Natural killer cell (primary cell): ENCODE measurements around the gene ATP8B4. TPM values are rescaled to one million over a fixed set of nuclear protein-coding genes. Genes with fewer than 3 reads are reported as not detected.

Experiments used
- ATAC-seq, 3 donors: fragments of 150-1000 bp in 2 of 3; fragments of 200-7000 bp in 1 of 3; cut with Tn5 transposase; 1 replicate in 1 of 3; 2 replicates in 2 of 3; pipeline ENCODE4 v1.10.0; 2021; ENCODE audit warnings: mild to moderate bottlenecking in 2 of 3, moderate library complexity in 2 of 3
- DNase-seq, 2 donors: peaks; one replicate each; pipeline versions ENCODE4 v3.0.0 to v3.0.0-alpha.2; 2013 to 2021; ENCODE audit warnings: mixed read lengths in 1 of 2
- H3K27ac ChIP-seq: one replicate; pipeline ENCODE4 v1.5.1; 2013; ENCODE audit warnings: mild to moderate bottlenecking, low read length
- H3K27me3 ChIP-seq: one replicate; pipeline ENCODE4 v1.6.1; 2013; ENCODE audit warnings: low read length; ENCODE audit not compliant: control insufficient read depth, insufficient read depth
- H3K36me3 ChIP-seq: one replicate; pipeline ENCODE4 v1.6.1; 2013; ENCODE audit warnings: low read length; ENCODE audit not compliant: control insufficient read depth, insufficient read depth
- H3K4me1 ChIP-seq: one replicate; pipeline ENCODE4 v1.6.1; 2013; ENCODE audit warnings: low read length; ENCODE audit not compliant: control insufficient read depth, insufficient read depth
- H3K4me3 ChIP-seq: one replicate; pipeline ENCODE4 v1.5.1; 2013; ENCODE audit warnings: low read length
- H3K9me3 ChIP-seq: one replicate; pipeline ENCODE4 v1.6.1; 2013; ENCODE audit warnings: low read length; ENCODE audit not compliant: control insufficient read depth, insufficient read depth
- H3K27ac Mint-ChIP-seq, 2 donors: one replicate each; pipeline ENCODE4 v1.8.0; 2022; ENCODE audit warnings: mild to moderate bottlenecking in 2 of 2, mixed read lengths in 2 of 2, moderate library complexity in 1 of 2
- H3K27me3 Mint-ChIP-seq, 2 donors: one replicate each; pipeline ENCODE4 v1.8.0; 2022; ENCODE audit warnings: low read depth in 2 of 2, mixed read lengths in 2 of 2
- H3K36me3 Mint-ChIP-seq: one replicate; pipeline ENCODE4 v1.8.0; 2022; ENCODE audit warnings: mixed read lengths
- H3K4me1 Mint-ChIP-seq, 2 donors: one replicate each; pipeline ENCODE4 v1.8.0; 2022; ENCODE audit warnings: mixed read lengths in 2 of 2
- H3K4me3 Mint-ChIP-seq: one replicate; pipeline ENCODE4 v1.8.0; 2022; ENCODE audit warnings: mild to moderate bottlenecking, moderate library complexity, mixed read lengths
- H3K9me3 Mint-ChIP-seq, 2 donors: one replicate each; pipeline ENCODE4 v1.8.0; 2022; ENCODE audit warnings: mixed read lengths in 2 of 2
- WGBS: methylation state at CpG from one replicate; pipeline ENCODE4 v1.1.7; 2013; ENCODE audit warnings: missing lambda C conversion rate; ENCODE audit not compliant: insufficient coverage; 5-methylcytosine and 5-hydroxymethylcytosine counted together
- intact Hi-C: fragments of 100-400 bp; cut with micrococcal nuclease; formaldehyde crosslinking; loops from one replicate; pipeline ENCODE4 v1.14.2; 2022
- total RNA-seq, 4 donors: library from RNA; stranded (reverse); fragments of 120-200 nt in 1 of 4; gene quantifications; one replicate each; pipeline versions ENCODE4 v1.2.3 to v1.2.4, GENCODE V29; 2013 to 2022
- TF ChIP-seq, protein P1 (sequence below): fragments of 200-600 bp; IDR thresholded peaks from one replicate; pipeline ENCODE4 v1.8.0; 2022; ENCODE audit warnings: antibody characterized with exemption

Gene ATP8B4
- total RNA-seq, 3 donors from 2014 or later (not counting 1 experiment from before 2014, with no cell fraction given), result 55.6 to 89.5 (median 75.1) TPM

- H3K27me3 Mint-ChIP-seq, result no peaks in the 10 kb centered on the region
- intact Hi-C loops, result no loop called here
Measured at GRCh38 chr15:50143255-50143860, 24.3 kb upstream of the ATP8B4 start.

DNA sequence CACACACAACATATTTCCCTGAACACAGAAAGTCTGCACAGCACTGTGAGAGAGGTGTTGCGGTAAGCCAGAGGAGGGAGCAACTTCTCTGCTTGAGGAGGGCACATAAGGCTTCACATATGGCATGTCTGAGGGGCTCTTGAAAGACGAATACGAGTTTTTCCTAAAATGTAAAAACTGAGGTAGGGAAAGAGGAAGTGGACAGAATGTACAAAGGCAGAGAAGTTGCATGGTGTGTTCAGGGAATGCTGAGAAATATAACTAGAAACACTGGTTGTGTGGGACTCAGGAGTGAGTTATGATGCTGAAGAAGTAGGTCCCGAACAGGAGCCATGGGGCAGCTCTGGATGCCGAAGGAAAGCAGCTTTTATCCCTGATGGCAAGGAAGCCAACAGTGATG, 22.8 kb upstream of the ATP8B4 start:
- DNase-seq (no peak), ATAC-seq (no peak)
- TF ChIP-seq, protein P1, sequence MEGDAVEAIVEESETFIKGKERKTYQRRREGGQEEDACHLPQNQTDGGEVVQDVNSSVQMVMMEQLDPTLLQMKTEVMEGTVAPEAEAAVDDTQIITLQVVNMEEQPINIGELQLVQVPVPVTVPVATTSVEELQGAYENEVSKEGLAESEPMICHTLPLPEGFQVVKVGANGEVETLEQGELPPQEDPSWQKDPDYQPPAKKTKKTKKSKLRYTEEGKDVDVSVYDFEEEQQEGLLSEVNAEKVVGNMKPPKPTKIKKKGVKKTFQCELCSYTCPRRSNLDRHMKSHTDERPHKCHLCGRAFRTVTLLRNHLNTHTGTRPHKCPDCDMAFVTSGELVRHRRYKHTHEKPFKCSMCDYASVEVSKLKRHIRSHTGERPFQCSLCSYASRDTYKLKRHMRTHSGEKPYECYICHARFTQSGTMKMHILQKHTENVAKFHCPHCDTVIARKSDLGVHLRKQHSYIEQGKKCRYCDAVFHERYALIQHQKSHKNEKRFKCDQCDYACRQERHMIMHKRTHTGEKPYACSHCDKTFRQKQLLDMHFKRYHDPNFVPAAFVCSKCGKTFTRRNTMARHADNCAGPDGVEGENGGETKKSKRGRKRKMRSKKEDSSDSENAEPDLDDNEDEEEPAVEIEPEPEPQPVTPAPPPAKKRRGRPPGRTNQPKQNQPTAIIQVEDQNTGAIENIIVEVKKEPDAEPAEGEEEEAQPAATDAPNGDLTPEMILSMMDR, result no peak
- H3K4me3 ChIP-seq, result no peak overlapping the region
- no peaks in the 10 kb centered on the region for H3K36me3 ChIP-seq
- Mint-ChIP-seq H3K9me3 (no peaks in the 10 kb centered on the region), H3K4me3 (no peak overlapping the region), H3K36me3 (no peaks in the 10 kb centered on the region), H3K27me3 (no peaks in the 10 kb centered on the region), H3K27ac (no peak overlapping the region), H3K4me1 (peaks cover 5% of the 10 kb centered on the region in 2 donors)
- no peaks in the 10 kb centered on the region for H3K27me3 ChIP-seq
- H3K4me1 ChIP-seq, result no peaks in the 10 kb centered on the region
- no peaks in the 10 kb centered on the region for H3K9me3 ChIP-seq
- no peak overlapping the region for H3K27ac ChIP-seq
- intact Hi-C loops, result no loop called here
- 86% methylated on average over 5 of the region's 5 CpGs for WGBS

More at GRCh38 chr15:50143255-50143860, 24.3 kb upstream of the ATP8B4 start:
- Mint-ChIP-seq H3K4me3 (no peak overlapping the region), H3K4me1 (peaks cover 0 to 5% of the 10 kb centered on the region in 2 donors), H3K27ac (no peak overlapping the region), H3K36me3 (no peaks in the 10 kb centered on the region), H3K9me3 (no peaks in the 10 kb centered on the region)
- H3K27me3 ChIP-seq, result no peaks in the 10 kb centered on the region
- no peaks in the 10 kb centered on the region for H3K9me3 ChIP-seq
- DNase-seq, result no peak
- no peak for ATAC-seq
- TF ChIP-seq, protein P1, result no peak
- no peak overlapping the region for H3K27ac ChIP-seq
- H3K36me3 ChIP-seq, result no peaks in the 10 kb centered on the region
- H3K4me3 ChIP-seq, result no peak overlapping the region
- no peaks in the 10 kb centered on the region for H3K4me1 ChIP-seq
- 88% methylated on average over 2 of the region's 2 CpGs for WGBS

DNA sequence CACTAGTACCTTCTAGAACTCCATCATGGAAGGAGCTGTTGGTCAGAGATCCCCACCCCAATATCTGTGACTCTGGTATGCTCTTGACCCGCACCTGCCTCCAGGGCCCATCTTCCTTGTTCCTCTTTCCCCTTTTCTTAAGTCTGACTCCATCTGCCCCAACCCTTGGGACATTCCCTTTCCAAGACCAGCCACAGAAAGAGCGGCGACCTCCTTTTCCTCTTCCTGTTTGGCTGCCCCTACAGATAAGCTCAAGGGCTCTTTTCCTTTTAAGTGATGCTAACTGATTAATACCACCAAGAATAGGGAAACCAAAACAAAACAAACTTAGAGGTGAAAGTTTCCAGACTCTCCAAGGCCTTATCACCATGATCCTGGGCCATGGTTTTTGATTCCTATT, 21.9 kb upstream of the ATP8B4 start:
- Mint-ChIP-seq H3K36me3 (no peaks in the 10 kb centered on the region), H3K27me3 (no peaks in the 10 kb centered on the region), H3K9me3 (no peaks in the 10 kb centered on the region), H3K4me1 (peaks cover 5 to 8% of the 10 kb centered on the region in 2 donors), H3K4me3 (no peak overlapping the region), H3K27ac (no peak overlapping the region)
- no peaks in the 10 kb centered on the region for H3K9me3 ChIP-seq
- H3K27me3 ChIP-seq, result no peaks in the 10 kb centered on the region
- ATAC-seq, result no peak
- no peaks in the 10 kb centered on the region for H3K4me1 ChIP-seq
- intact Hi-C loops, result no loop called here
- H3K36me3 ChIP-seq, result no peaks in the 10 kb centered on the region
- WGBS, result 75% methylated on average over 3 of the region's 3 CpGs
- no peak overlapping the region for H3K27ac ChIP-seq
- TF ChIP-seq, protein P1, result no peak
- no peak for DNase-seq
- no peak overlapping the region for H3K4me3 ChIP-seq

- Mint-ChIP-seq H3K36me3 (no peaks in the 10 kb centered on the region), H3K27ac (no peak overlapping the region), H3K27me3 (no peaks in the 10 kb centered on the region), H3K4me1 (peaks cover 5 to 9% of the 10 kb centered on the region in 2 donors), H3K9me3 (no peaks in the 10 kb centered on the region), H3K4me3 (no peak overlapping the region)
- WGBS, result no CpG with 5 or more reads among the region's 1 CpG
- Histone ChIP-seq H3K4me3 (no peak overlapping the region), H3K4me1 (no peaks in the 10 kb centered on the region), H3K9me3 (no peaks in the 10 kb centered on the region), H3K27me3 (no peaks in the 10 kb centered on the region), H3K36me3 (no peaks in the 10 kb centered on the region), H3K27ac (no peak overlapping the region)
- ATAC-seq (no peak), DNase-seq (no peak)
- intact Hi-C loops, result no loop called here
- TF ChIP-seq, protein P1, result no peak
Measured at GRCh38 chr15:50140098-50140497, 21.1 kb upstream of the ATP8B4 start.
